IMR-90 (cell line): ENCODE data around the gene NPEPPS.

Experiments used
- CTCF ChIP-seq: conservative IDR thresholded peaks from 2 replicates; pipeline ENCODE4 v1.5.1; 2012; ENCODE audit warnings: mild to moderate bottlenecking, low read depth, low read length, improper control_type of control experiment
- POLR2A ChIP-seq: IDR thresholded peaks from 2 replicates; pipeline ENCODE4 v1.6.1; 2012; ENCODE audit warnings: mild to moderate bottlenecking, low read depth, low read length

- TF ChIP-seq POLR2A (no peak), CTCF (no peak)
These were observed 129.2 kb downstream of the NPEPPS start for GRCh38 chr17:47660064-47660492.
